WTC11 (cell line): ENCODE measurements around the gene AQP7. TPM values are rescaled to one million over a fixed set of nuclear protein-coding genes. Genes with fewer than 3 reads are reported as not detected.

Experiments used
- AR ChIP-seq: fragments of 250-450 bp; sonication (Bioruptor Pico); IDR thresholded peaks from 2 replicates; pipeline ENCODE4 v1.9.0; 2021; ENCODE audit warnings: mild to moderate bottlenecking
- ATF6 ChIP-seq: sonication (generic); formaldehyde crosslinking; IDR thresholded peaks from 2 replicates; pipeline ENCODE4 v1.8.1; 2023; ENCODE audit warnings: mild to moderate bottlenecking, missing genetic modification reagents
- CBFB ChIP-seq: sonication (generic); formaldehyde crosslinking; IDR thresholded peaks from 2 replicates; pipeline ENCODE4 v1.8.1; 2022; ENCODE audit warnings: mild to moderate bottlenecking, low read depth, missing genetic modification reagents
- EMX1 ChIP-seq: fragments of 250-450 bp; sonication (Bioruptor Pico); IDR thresholded peaks from 2 replicates; pipeline ENCODE4 v1.8.0; 2021; ENCODE audit warnings: mild to moderate bottlenecking
- ETV6 ChIP-seq: sonication (generic); formaldehyde crosslinking; IDR thresholded peaks from 2 replicates; pipeline ENCODE4 v1.8.1; 2022; ENCODE audit warnings: mild to moderate bottlenecking, missing genetic modification reagents
- FOXP1 ChIP-seq: sonication (generic); formaldehyde crosslinking; IDR thresholded peaks from 2 replicates; pipeline ENCODE4 v1.8.0; 2022; ENCODE audit warnings: missing genetic modification reagents, mild to moderate bottlenecking, moderate library complexity, borderline replicate concordance
- IRF1 ChIP-seq: sonication (generic); formaldehyde crosslinking; IDR thresholded peaks from 2 replicates; pipeline ENCODE4 v1.8.0; 2023; ENCODE audit warnings: missing genetic modification reagents
- MAX ChIP-seq: sonication (generic); formaldehyde crosslinking; IDR thresholded peaks from 2 replicates; pipeline ENCODE4 v1.8.0; 2022; ENCODE audit warnings: mild to moderate bottlenecking, missing genetic modification reagents
- NR3C1 ChIP-seq: sonication (generic); formaldehyde crosslinking; conservative IDR thresholded peaks from 2 replicates; pipeline ENCODE4 v1.8.1; 2023; ENCODE audit warnings: low read depth, mild to moderate bottlenecking, missing genetic modification reagents
- RELA ChIP-seq: sonication (generic); formaldehyde crosslinking; IDR thresholded peaks from 2 replicates; pipeline ENCODE4 v1.8.1; 2022; ENCODE audit warnings: missing genetic modification reagents, mild to moderate bottlenecking, borderline replicate concordance
- SMAD3 ChIP-seq: sonication (generic); formaldehyde crosslinking; IDR thresholded peaks from 2 replicates; pipeline ENCODE4 v1.8.0; 2022; ENCODE audit warnings: missing genetic modification reagents, mild to moderate bottlenecking, borderline replicate concordance
- SMAD4 ChIP-seq: sonication (generic); formaldehyde crosslinking; IDR thresholded peaks from 2 replicates; pipeline ENCODE4 v1.8.0; 2022; ENCODE audit warnings: mild to moderate bottlenecking, missing genetic modification reagents
- TEAD1 ChIP-seq: sonication (generic); formaldehyde crosslinking; IDR thresholded peaks from 2 replicates; pipeline ENCODE4 v1.8.0; 2022; ENCODE audit warnings: mild to moderate bottlenecking, missing genetic modification reagents
- USF1 ChIP-seq: sonication (generic); formaldehyde crosslinking; IDR thresholded peaks from 2 replicates; pipeline ENCODE4 v1.8.0; 2022; ENCODE audit warnings: mild to moderate bottlenecking, missing genetic modification reagents
- USF2 ChIP-seq: sonication (generic); formaldehyde crosslinking; IDR thresholded peaks from 2 replicates; pipeline ENCODE4 v1.8.1; 2023; ENCODE audit warnings: mild to moderate bottlenecking, missing genetic modification reagents, moderate library complexity
- ZMAT4 ChIP-seq: fragments of 250-450 bp; sonication (Bioruptor Pico); IDR thresholded peaks from 2 replicates; pipeline ENCODE4 v1.9.0; 2021; ENCODE audit warnings: mild to moderate bottlenecking
- ZNF416 ChIP-seq: fragments of 250-450 bp; sonication (Bioruptor Pico); IDR thresholded peaks from 2 replicates; pipeline ENCODE4 v1.9.0; 2021; ENCODE audit warnings: mild to moderate bottlenecking, inconsistent platforms
- total RNA-seq: library from RNA; stranded (reverse); gene quantifications from 3 replicates; pipeline ENCODE4 v1.2.3, GENCODE V29; 2021

AQP7 gene
- total RNA-seq, 1 experiment from 2014 or later = 0.17 TPM

- TF ChIP-seq ATF6 = no peak
- TF ChIP-seq CBFB (CRISPR knock-in tag) = no peak
- no peak for TF ChIP-seq AR
- TF ChIP-seq SMAD4 (CRISPR knock-in tag) = no peak
- peak; percentile 27; the same call in 1 of the 2 replicates for TF ChIP-seq ETV6 (CRISPR knock-in tag)
- TF ChIP-seq ZMAT4 (CRISPR knock-in tag) = no peak
- TF ChIP-seq RELA = no peak
- no peak for TF ChIP-seq TEAD1
- no peak for TF ChIP-seq EMX1 (CRISPR knock-in tag)
- no peak for TF ChIP-seq ZNF416
- no peak for TF ChIP-seq NR3C1 (CRISPR knock-in tag)
- TF ChIP-seq USF1 (CRISPR knock-in tag) = no peak
- TF ChIP-seq USF2 (CRISPR knock-in tag) = no peak
- TF ChIP-seq MAX (CRISPR knock-in tag) = 0 out of 2 replicates have a peak, but pooled peaks have one; percentile 46
- TF ChIP-seq FOXP1 (CRISPR knock-in tag) = no peak; the same call in 1 of the 2 replicates
- no peak for TF ChIP-seq IRF1
- no peak for TF ChIP-seq SMAD3 (CRISPR knock-in tag)
These were observed 44.8 kb upstream of the AQP7 start, which contains the start of gene AQP3 (continued) for GRCh38 chr9:33446946-33447798.
